Smooth muscle cell (in vitro differentiated cells): ENCODE results near the gene SDSL. TPM values are rescaled to one million over a fixed set of nuclear protein-coding genes. Genes with fewer than 3 reads are reported as not detected.

Source experiments
- DNase-seq: peaks from one replicate; lab custom pipeline; 2025; ENCODE audit not compliant: unreplicated experiment; lab: John Stamatoyannopoulos, UW
- H2AFZ ChIP-seq: fragments of 200-600 bp; sonication (generic); 2 replicates; pipeline ENCODE4 v1.6.0; 2016; ENCODE audit warnings: antibody characterized with exemption, low read depth, mild to moderate bottlenecking
- H3F3A ChIP-seq: fragments of 200-600 bp; sonication (generic); 2 replicates; pipeline ENCODE4 v1.6.0; 2017; ENCODE audit warnings: antibody characterized with exemption, low read depth
- H3K27ac ChIP-seq: fragments of 200-600 bp; sonication (generic); 2 replicates; pipeline ENCODE4 v1.5.1; 2016; ENCODE audit warnings: low read depth, mild to moderate bottlenecking
- H3K27me3 ChIP-seq: fragments of 200-600 bp; sonication (generic); 2 replicates; pipeline ENCODE4 v1.6.1; 2016; ENCODE audit warnings: low read depth, mild to moderate bottlenecking
- H3K36me3 ChIP-seq: fragments of 200-600 bp; sonication (generic); 2 replicates; pipeline ENCODE4 v1.5.1; 2016; ENCODE audit warnings: low read depth
- H3K4me1 ChIP-seq: fragments of 200-600 bp; sonication (generic); 2 replicates; pipeline ENCODE4 v1.5.1; 2016; ENCODE audit warnings: low read depth
- H3K4me2 ChIP-seq: fragments of 200-600 bp; sonication (generic); 2 replicates; pipeline ENCODE4 v1.6.0; 2016; ENCODE audit warnings: mild to moderate bottlenecking
- H3K4me3 ChIP-seq: fragments of 200-600 bp; sonication (generic); 2 replicates; pipeline ENCODE4 v1.5.1; 2016; ENCODE audit warnings: mild to moderate bottlenecking
- H3K79me2 ChIP-seq: fragments of 200-600 bp; sonication (generic); 2 replicates; pipeline ENCODE4 v1.6.0; 2016; ENCODE audit warnings: low read depth, mild to moderate bottlenecking
- H3K9ac ChIP-seq: fragments of 200-600 bp; sonication (generic); 2 replicates; pipeline ENCODE4 v1.6.0; 2016; ENCODE audit warnings: low read depth
- H3K9me3 ChIP-seq: fragments of 200-600 bp; sonication (generic); replicated peaks from 2 replicates; pipeline ENCODE4 v1.5.1; 2016; ENCODE audit warnings: low read depth
- H4K20me1 ChIP-seq: fragments of 200-600 bp; sonication (generic); 2 replicates; pipeline ENCODE4 v1.6.0; 2016; ENCODE audit warnings: low read depth
- WGBS: methylation state at CpG from one replicate; pipeline ENCODE4 v1.1.7; 2016; ENCODE audit warnings: low lambda C conversion rate; 5-methylcytosine and 5-hydroxymethylcytosine counted together
- polyA plus RNA-seq: library from polyadenylated mRNA; unstranded; fragments of >200 nt; fragmentation: Nextera tagmentation; extraction: Ambion mirVana; gene quantifications from 2 replicates; pipeline ENCODE4 v1.2.1, GENCODE V29; 2016
- total RNA-seq: library from RNA; depleted of rRNA; stranded (reverse); fragments of >200 nt; gene quantifications from 2 replicates; pipeline ENCODE4 v1.2.3, GENCODE V29; 2014
- TF ChIP-seq, protein P1 (sequence below): fragments of 200-600 bp; sonication (generic); IDR thresholded peaks from 2 replicates; pipeline ENCODE4 v1.5.1; 2017; ENCODE audit warnings: borderline replicate concordance, mild to moderate bottlenecking, antibody characterized with exemption; ENCODE audit not compliant: insufficient read depth, poor library complexity, severe bottlenecking

Gene SDSL
- total and polyA plus RNA-seq, 2 experiments from 2014 or later, result 3.6 to 6.7 TPM

DNA sequence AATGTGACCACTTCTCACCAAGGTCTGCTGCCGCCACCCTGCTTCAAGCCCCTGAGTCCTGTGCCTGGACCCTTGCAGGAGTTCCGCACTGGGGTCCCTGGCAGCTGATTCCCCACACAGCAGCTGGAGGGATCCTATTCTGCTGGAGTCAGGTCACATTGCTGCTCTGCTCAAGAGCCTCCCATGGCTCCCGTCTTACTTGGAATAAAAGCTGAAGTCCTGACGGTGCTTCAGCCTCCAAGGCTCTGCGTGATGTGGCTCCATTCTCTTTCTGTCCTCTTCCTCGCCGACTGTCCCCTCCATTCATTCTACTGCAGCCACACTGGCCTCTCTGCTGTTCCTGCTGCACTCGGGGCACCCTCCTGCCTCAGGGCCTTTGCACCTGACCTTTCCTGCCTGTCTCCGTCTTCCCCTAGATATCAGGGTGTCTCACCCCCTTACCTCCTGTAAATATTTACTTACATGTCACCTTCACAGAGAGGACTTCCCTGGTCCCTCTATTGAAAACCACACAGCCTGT is 7.6 kb upstream of the SDSL start:
- H3K79me2 ChIP-seq, result no peaks in the 10 kb centered on the region
- DNase-seq, result no peak
- no peaks in the 10 kb centered on the region for H3K36me3 ChIP-seq
- H3K4me3 ChIP-seq, result no peak overlapping the region
- H2AFZ ChIP-seq, result no peak overlapping the region
- no peaks in the 10 kb centered on the region for H3K27me3 ChIP-seq
- no peaks in the 10 kb centered on the region for H3F3A ChIP-seq
- H3K9me3 ChIP-seq, result no peaks in the 10 kb centered on the region
- no peak overlapping the region for H3K9ac ChIP-seq
- H4K20me1 ChIP-seq, result no peaks in the 10 kb centered on the region
- no peak overlapping the region for H3K27ac ChIP-seq
- 91% methylated on average over 9 of the region's 9 CpGs for WGBS
- no peak overlapping the region for H3K4me2 ChIP-seq
- TF ChIP-seq, protein P1, sequence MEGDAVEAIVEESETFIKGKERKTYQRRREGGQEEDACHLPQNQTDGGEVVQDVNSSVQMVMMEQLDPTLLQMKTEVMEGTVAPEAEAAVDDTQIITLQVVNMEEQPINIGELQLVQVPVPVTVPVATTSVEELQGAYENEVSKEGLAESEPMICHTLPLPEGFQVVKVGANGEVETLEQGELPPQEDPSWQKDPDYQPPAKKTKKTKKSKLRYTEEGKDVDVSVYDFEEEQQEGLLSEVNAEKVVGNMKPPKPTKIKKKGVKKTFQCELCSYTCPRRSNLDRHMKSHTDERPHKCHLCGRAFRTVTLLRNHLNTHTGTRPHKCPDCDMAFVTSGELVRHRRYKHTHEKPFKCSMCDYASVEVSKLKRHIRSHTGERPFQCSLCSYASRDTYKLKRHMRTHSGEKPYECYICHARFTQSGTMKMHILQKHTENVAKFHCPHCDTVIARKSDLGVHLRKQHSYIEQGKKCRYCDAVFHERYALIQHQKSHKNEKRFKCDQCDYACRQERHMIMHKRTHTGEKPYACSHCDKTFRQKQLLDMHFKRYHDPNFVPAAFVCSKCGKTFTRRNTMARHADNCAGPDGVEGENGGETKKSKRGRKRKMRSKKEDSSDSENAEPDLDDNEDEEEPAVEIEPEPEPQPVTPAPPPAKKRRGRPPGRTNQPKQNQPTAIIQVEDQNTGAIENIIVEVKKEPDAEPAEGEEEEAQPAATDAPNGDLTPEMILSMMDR, result no peak
- no peaks in the 10 kb centered on the region for H3K4me1 ChIP-seq

DNA sequence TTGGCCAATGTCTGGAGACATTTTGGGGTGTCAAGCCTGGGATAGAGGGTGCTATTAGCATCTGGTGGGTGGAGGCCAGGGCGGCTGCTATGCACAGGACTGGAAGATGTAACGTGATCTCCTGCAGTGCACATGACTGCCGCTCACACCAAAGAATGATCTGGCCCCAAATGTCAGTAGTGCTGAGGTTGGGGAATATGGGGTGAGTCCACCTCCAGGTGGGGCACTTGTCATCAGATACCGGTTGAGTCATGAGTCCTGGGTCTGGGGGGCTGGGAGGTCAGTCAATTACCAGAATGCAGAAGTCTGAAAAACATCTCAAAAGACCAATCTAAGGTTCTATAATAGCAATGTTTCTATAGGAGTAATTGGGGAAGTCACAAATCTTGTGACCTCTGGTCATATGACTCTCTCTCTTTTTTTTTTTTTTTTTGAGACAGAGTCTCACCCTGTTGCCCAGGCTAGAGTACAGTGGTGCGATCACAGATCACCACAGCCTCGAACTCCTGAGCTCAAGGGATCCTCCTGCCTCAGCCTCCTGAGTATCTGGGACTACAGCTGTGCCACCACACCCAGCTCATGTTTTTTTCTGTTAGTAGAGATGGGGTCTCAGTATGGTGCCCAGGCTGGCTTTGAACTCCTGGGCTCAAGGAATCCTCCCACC is 6.0 kb upstream of the SDSL start:
- no peaks in the 10 kb centered on the region for H3K36me3 ChIP-seq
- no peaks in the 10 kb centered on the region for H3K27me3 ChIP-seq
- H3K79me2 ChIP-seq, result no peaks in the 10 kb centered on the region
- no peak overlapping the region for H3K27ac ChIP-seq
- 65% methylated on average over 6 of the region's 6 CpGs for WGBS
- TF ChIP-seq, protein P1, result no peak
- H4K20me1 ChIP-seq, result no peaks in the 10 kb centered on the region
- H3K4me1 ChIP-seq, result no peaks in the 10 kb centered on the region
- H3K9me3 ChIP-seq, result no peaks in the 10 kb centered on the region
- H3K4me2 ChIP-seq, result no peak overlapping the region
- H2AFZ ChIP-seq, result no peak overlapping the region
- no peaks in the 10 kb centered on the region for H3F3A ChIP-seq
- no peak overlapping the region for H3K4me3 ChIP-seq
- H3K9ac ChIP-seq, result no peak overlapping the region
- no peak for DNase-seq

DNA sequence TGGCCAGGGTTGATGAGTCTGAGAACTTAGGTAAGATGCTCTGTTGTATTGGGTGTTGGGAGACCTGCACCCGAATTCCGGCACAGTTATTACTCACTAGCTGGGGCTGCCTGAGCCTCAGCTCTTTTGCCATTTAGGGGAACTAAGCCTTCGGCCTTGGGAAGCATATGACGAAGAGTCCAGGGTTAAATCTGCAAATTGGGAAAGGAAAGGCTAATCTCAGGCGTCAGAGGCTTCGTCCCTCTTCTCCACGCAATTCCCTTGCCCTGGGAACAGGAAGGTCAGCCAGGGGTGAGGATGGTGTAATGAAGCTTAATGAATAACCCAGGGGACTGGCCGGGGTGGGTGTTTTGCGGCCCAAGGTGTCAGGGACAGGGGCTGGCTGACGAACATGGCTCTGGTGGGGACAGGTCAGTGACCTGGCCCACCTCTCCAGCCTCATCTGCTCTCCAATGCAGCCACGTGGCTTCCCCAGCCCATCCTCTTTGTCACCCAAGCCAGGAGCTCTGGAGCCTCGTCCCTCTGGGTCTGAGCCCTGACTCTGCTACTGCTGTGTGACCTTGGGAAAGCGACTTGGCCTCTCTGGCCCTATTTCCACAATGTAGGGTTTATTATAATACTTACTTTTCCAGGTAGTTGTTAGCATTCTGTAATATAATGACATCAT is 3.8 kb upstream of the SDSL start:
- no peak overlapping the region for H2AFZ ChIP-seq
- no peaks in the 10 kb centered on the region for H4K20me1 ChIP-seq
- DNase-seq, result no peak
- no peak overlapping the region for H3K9ac ChIP-seq
- no peak overlapping the region for H3K4me3 ChIP-seq
- no peak overlapping the region for H3K27ac ChIP-seq
- H3K9me3 ChIP-seq, result no peaks in the 10 kb centered on the region
- WGBS, result 84% methylated on average over 13 of the region's 13 CpGs
- no peaks in the 10 kb centered on the region for H3K36me3 ChIP-seq
- no peaks in the 10 kb centered on the region for H3F3A ChIP-seq
- TF ChIP-seq, protein P1, result no peak
- no peak overlapping the region for H3K4me2 ChIP-seq
- no peaks in the 10 kb centered on the region for H3K79me2 ChIP-seq
- peaks cover 5% of the 10 kb centered on the region for H3K4me1 ChIP-seq
- no peaks in the 10 kb centered on the region for H3K27me3 ChIP-seq
